OCI-LY3 (cell line): Measurements from ENCODE around the gene RTN4R.

Experiments
- EZH2phosphoT487 ChIP-seq: fragments of 200-600 bp; shearing (Covaris generic); IDR thresholded peaks from 2 replicates; pipeline ENCODE4 v1.6.1; 2018; ENCODE audit warnings: antibody characterized with exemption, mixed run types, low read depth
- TF ChIP-seq, protein P1 (sequence below): fragments of 200-600, 300-600 bp; sonication (generic); IDR thresholded peaks from 2 replicates; pipeline ENCODE4 v1.5.1; 2014; ENCODE audit warnings: antibody characterized with exemption, low read length, low read depth

DNA sequence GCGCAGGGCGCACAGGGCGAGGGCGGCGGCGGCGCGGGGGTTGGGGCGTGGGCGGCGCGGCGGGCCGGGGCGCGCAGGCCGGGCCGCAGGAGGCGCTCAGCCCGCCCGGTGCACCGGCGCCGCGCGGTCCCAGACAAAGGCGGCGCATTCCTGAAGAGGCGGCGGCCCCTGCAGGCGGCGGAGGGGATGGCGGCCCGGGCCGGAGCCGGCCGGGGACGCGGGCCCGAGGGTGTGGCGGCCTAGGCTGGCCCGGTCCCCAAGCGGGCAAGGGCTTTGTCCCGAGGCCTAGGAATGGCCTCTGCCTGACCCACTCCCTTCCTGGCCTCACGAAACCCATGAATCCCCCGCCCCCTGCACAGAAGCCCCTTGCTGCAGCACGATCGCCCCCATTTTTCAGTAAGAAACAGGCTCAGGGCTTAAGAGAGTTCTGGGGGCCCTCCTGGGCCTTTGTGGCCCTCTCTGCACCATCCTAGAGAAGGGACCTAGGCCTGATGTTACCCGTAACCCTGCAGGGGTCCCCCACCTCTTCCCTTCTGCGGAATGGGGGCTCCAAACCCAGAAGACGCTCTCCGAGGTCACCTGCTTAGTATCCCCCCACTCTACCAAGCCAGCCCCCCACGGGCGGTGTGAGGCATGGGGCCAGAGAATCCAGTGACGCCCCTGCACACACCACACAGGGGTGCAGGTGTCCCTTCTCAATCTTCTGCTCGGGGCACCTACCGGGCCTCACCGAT lies at the start of gene RTN4R:
- TF ChIP-seq, protein P1, sequence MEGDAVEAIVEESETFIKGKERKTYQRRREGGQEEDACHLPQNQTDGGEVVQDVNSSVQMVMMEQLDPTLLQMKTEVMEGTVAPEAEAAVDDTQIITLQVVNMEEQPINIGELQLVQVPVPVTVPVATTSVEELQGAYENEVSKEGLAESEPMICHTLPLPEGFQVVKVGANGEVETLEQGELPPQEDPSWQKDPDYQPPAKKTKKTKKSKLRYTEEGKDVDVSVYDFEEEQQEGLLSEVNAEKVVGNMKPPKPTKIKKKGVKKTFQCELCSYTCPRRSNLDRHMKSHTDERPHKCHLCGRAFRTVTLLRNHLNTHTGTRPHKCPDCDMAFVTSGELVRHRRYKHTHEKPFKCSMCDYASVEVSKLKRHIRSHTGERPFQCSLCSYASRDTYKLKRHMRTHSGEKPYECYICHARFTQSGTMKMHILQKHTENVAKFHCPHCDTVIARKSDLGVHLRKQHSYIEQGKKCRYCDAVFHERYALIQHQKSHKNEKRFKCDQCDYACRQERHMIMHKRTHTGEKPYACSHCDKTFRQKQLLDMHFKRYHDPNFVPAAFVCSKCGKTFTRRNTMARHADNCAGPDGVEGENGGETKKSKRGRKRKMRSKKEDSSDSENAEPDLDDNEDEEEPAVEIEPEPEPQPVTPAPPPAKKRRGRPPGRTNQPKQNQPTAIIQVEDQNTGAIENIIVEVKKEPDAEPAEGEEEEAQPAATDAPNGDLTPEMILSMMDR = peak; percentile 58
- TF ChIP-seq EZH2phosphoT487 = no peak
